ENCODE results near the gene CDC26. TPM values are rescaled to one million over a fixed set of nuclear protein-coding genes. Genes with fewer than 3 reads are reported as not detected.

Gene CDC26
- total RNA-seq, 4 donors from 2014 or later = 15.7 to 43.8 (median 30.8) TPM

DNA sequence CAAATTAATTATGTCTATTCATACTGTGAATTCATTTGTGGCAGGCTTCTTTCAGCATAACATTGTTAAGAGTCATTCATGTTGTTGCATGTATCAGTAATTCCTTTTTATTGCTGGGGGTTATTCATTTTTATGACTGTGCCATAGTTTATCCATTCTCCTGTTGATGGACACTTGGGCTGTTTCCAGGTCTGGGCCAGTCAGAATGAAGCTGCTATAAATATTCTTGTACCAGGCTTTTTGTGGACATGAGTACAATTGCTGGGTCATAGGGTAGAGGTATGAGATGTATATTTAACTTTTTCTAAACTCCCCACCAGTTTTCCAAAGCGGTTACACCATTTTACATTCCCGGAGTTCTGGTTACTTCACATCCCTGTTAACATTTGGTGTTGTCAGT lies 13.7 kb upstream of the CDC26 start:
- 42 to 50% methylated on average over 2 of the region's 2 CpGs for WGBS, 2 donors (ENCODE audit: low coverage in 1 of 2)
- peak; percentile 69 for DNase-seq
- Histone ChIP-seq H3K4me3 (no peak overlapping the region), H3K27me3 (no peaks in the 10 kb centered on the region), H3K4me1 (peaks cover 0 to 13% (median 6%) of the 10 kb centered on the region in 4 donors), H3K36me3 (peaks cover 0 to 78% (median 36%) of the 10 kb centered on the region in 4 donors), H3K9me3 (no peaks in the 10 kb centered on the region), H3K27ac (peak overlapping the region; percentile 23 to 37 (median 30))
- TF ChIP-seq EP300 (IDR thresholded peaks at IDR 0.05; ENCODE audit: low read depth) (no peak), POLR2AphosphoS5 (IDR thresholded peaks at IDR 0.05) (no peak), POLR2A (IDR thresholded peaks at IDR 0.05) (no peak)
- TF ChIP-seq, protein P1, sequence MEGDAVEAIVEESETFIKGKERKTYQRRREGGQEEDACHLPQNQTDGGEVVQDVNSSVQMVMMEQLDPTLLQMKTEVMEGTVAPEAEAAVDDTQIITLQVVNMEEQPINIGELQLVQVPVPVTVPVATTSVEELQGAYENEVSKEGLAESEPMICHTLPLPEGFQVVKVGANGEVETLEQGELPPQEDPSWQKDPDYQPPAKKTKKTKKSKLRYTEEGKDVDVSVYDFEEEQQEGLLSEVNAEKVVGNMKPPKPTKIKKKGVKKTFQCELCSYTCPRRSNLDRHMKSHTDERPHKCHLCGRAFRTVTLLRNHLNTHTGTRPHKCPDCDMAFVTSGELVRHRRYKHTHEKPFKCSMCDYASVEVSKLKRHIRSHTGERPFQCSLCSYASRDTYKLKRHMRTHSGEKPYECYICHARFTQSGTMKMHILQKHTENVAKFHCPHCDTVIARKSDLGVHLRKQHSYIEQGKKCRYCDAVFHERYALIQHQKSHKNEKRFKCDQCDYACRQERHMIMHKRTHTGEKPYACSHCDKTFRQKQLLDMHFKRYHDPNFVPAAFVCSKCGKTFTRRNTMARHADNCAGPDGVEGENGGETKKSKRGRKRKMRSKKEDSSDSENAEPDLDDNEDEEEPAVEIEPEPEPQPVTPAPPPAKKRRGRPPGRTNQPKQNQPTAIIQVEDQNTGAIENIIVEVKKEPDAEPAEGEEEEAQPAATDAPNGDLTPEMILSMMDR (IDR thresholded peaks at IDR 0.05) = no peak
- in situ Hi-C loops (cut with MboI; ENCODE audit: low pct_ligation_motif_present in 1 of 4, low pct_unique_long_range_greater_than_20kb in 1 of 4, low sequenced_read_pairs in 3 of 4) = no loop called here
- intact Hi-C loops (cut with DNase I; ENCODE audit: low total_unique reads) = no loop called here

DNA sequence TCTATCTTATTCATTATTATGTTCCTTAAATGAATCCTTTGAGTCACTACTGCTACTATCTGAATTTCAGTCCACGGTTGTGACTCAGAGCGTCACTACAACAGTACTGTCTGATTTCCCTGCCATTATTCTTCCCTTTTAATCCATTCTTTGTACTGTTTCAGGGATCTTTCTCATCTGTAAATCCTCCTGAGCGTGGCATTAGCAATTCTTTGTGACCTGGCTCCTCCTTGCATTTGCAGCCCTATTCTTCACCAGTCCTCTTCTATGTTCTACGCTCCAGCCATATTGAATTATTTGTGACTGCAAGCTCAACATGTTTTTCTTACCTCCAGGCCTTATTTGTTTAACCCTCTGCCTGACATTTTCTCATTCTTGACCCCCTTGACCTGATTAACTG lies 6.0 kb upstream of the CDC26 start:
- peaks cover 0 to 73% (median 30%) of the 10 kb centered on the region in 4 donors for H3K36me3 ChIP-seq
- in situ Hi-C loops (cut with MboI; ENCODE audit: low pct_ligation_motif_present in 1 of 4, low pct_unique_long_range_greater_than_20kb in 1 of 4, low sequenced_read_pairs in 3 of 4) = no loop called here
- DNase-seq = no peak
- TF ChIP-seq, protein P1 (IDR thresholded peaks at IDR 0.05) = no peak
- intact Hi-C loops (cut with DNase I; ENCODE audit: low total_unique reads) = no loop called here
- H3K9me3 ChIP-seq = no peaks in the 10 kb centered on the region
- H3K27ac ChIP-seq = no peak overlapping the region
- H3K27me3 ChIP-seq = no peaks in the 10 kb centered on the region
- WGBS, 2 donors (ENCODE audit: low coverage in 1 of 2) = 94% methylated on average over 4 of the region's 4 CpGs
- H3K4me1 ChIP-seq = peaks cover 3 to 20% (median 4%) of the 10 kb centered on the region in 4 donors
- H3K4me3 ChIP-seq = no peak overlapping the region

DNA sequence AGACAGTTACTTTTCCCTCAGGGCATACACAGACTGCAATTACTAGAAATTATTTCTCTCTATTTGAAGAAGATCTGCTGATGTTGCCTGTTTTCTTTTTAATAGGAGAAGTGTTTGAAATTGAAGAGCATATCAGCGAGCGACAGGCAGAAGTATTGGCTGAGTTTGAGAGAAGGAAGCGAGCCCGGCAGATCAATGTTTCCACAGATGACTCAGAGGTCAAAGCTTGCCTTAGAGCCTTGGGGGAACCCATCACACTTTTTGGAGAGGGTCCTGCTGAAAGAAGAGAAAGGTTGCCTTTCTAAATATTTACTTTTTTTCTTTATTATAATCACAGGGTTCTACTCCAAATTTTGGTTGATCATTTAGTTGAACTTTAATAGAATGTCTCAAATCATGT lies 3.5 kb upstream of the CDC26 start:
- no peak for TF ChIP-seq POLR2A (IDR thresholded peaks at IDR 0.05)
- no peak for TF ChIP-seq POLR2AphosphoS5 (IDR thresholded peaks at IDR 0.05)
- TF ChIP-seq, protein P1 (IDR thresholded peaks at IDR 0.05) = no peak
- TF ChIP-seq EP300 (IDR thresholded peaks at IDR 0.05; ENCODE audit: low read depth) = no peak
- 87 to 89% methylated on average over 4 of the region's 4 CpGs for WGBS, 2 donors (ENCODE audit: low coverage in 1 of 2)
- peaks cover 7 to 33% (median 12%) of the 10 kb centered on the region in 4 donors for H3K4me1 ChIP-seq

DNA sequence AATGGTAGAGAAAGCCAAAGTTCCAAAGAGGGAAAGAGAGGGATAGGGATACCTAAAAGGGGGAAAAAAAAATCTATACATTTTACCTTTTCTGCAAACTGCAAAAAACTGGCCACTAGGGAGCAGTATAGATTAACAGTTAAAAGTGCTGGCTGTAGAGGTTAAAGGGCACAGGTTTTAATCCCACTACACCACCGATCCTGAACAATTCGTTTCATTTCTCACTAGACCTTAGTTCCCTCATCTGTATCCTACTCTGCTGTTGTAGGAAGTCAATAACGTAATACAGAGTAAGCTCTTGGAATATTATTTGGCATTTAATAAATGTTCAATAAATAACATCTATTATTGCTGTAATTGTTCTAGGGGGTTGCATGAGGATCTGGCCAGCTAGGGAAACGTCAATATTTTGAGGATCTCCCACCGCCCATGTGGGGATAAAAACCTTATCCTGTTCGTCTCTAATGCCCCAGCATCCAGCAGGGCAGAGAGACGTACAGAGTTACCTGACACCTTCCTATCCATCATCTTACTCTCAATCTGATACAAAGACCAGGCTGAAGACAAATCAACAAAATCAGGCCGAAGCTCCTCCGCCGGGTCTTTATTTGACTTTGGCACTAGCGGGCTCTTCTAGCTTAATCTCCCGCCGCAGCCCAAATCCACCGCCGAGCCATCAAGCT lies 757 bp downstream of the CDC26 start:
- Histone ChIP-seq H3K27ac (peak overlapping the region; percentile 88 to 94 (median 90)), H3K9me3 (no peaks in the 10 kb centered on the region), H3K4me1 (peaks cover 8 to 41% (median 12%) of the 10 kb centered on the region in 4 donors), H3K27me3 (no peaks in the 10 kb centered on the region), H3K4me3 (peak overlapping the region; percentile 51 to 85 (median 56)), H3K36me3 (peaks cover 0 to 41% (median 17%) of the 10 kb centered on the region in 4 donors)
- TF ChIP-seq EP300 (IDR thresholded peaks at IDR 0.05; ENCODE audit: low read depth) (no peak), POLR2AphosphoS5 (IDR thresholded peaks at IDR 0.05) (peak in 1 of 3 donors; percentile 15), POLR2A (IDR thresholded peaks at IDR 0.05) (no peak)
- TF ChIP-seq, protein P1 (IDR thresholded peaks at IDR 0.05) = peak; percentile 72 to 88 (median 78)
- 0% methylated on average over 7 to 15 of the region's 15 CpGs for WGBS, 2 donors (ENCODE audit: low coverage in 1 of 2)
- intact Hi-C loops (cut with DNase I; ENCODE audit: low total_unique reads) (no loop called here), in situ Hi-C loops (cut with MboI; ENCODE audit: low pct_ligation_motif_present in 1 of 4, low pct_unique_long_range_greater_than_20kb in 1 of 4, low sequenced_read_pairs in 3 of 4) (loop anchor here in 3 of 4 donors (10.0 kb wide), 2 partner anchors 130 to 380 kb away; partner anchors contain the start of gene ALAD (in 3 of the 3))
- DNase-seq = no peak

More for the DNA sequence above, 3.5 kb upstream of the CDC26 start:
- Histone ChIP-seq H3K9me3 (no peaks in the 10 kb centered on the region), H3K27ac (no peak overlapping the region), H3K36me3 (peaks cover 0 to 52% (median 21%) of the 10 kb centered on the region in 4 donors), H3K27me3 (no peaks in the 10 kb centered on the region), H3K4me3 (no peak overlapping the region)
- in situ Hi-C loops (cut with MboI; ENCODE audit: low pct_ligation_motif_present in 1 of 4, low pct_unique_long_range_greater_than_20kb in 1 of 4, low sequenced_read_pairs in 3 of 4) (loop anchor here in 3 of 4 donors (10.0 kb wide), 2 partner anchors 126 to 376 kb away; partner anchors contain the start of gene ALAD (in 3 of the 3)), intact Hi-C loops (cut with DNase I; ENCODE audit: low total_unique reads) (no loop called here)
- DNase-seq = no peak

Data from transverse colon (tissue), 4 donors.